ENCODE measurements around the gene SQOR.

The SQOR gene

DNA sequence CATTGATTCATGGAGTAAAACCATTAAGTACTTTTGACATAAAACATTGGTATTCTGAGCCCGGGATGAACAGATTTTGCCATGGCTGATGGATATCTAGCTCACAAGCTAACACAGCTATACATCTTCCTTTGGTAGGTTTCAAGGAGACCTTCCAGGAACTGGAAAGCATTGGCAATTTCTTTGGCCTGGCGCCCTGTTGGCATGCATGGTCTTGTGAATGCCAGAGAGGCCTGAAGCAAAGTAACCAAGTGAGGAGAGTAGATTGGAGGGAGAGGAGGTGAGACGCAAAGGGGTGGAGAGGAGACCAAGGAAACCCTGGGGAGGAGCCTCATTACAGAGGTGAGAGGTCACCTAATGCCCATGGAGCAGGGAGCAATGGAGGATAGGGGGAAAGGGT, 67.2 kb downstream of the SQOR start:
- Histone ChIP-seq H2BK5ac (ENCODE audit: low read depth, low read length, poor library complexity, severe bottlenecking) (no peak overlapping the region), H2AK5ac (ENCODE audit: low read length, severe bottlenecking) (no peak overlapping the region), H4K8ac (ENCODE audit: low read length) (no peak overlapping the region), H3K18ac (ENCODE audit: low read depth in 1 of 2, low read length in 2 of 2) (no peak overlapping the region), H2BK120ac (ENCODE audit: low read depth, low read length) (no peak overlapping the region), H3K27me3 (ENCODE audit: control insufficient read depth in 1 of 2, insufficient read depth in 1 of 2, low read length in 2 of 2) (no peaks in the 10 kb centered on the region), H3K36me3 (ENCODE audit: control insufficient read depth in 1 of 2, insufficient read depth in 2 of 2, low read depth in 1 of 2, low read length in 2 of 2) (no peaks in the 10 kb centered on the region), H3K23ac (ENCODE audit: low read length in 2 of 2) (no peak overlapping the region), H3K4me1 (ENCODE audit: control insufficient read depth, insufficient read depth, low read depth, low read length) (peaks cover 9% of the 10 kb centered on the region), H3K14ac (ENCODE audit: low read length in 2 of 2) (peak overlapping the region in 1 of 2 experiments; percentile 32), H3K4me3 (ENCODE audit: insufficient read depth in 1 of 2, low read depth in 1 of 2, low read length in 2 of 2) (no peak overlapping the region), H3K4ac (ENCODE audit: low read depth in 1 of 2, low read length in 2 of 2) (no peak overlapping the region), H3K27ac (ENCODE audit: low read length, poor library complexity, severe bottlenecking) (no peak overlapping the region), H3K9ac (ENCODE audit: low read length) (no peak overlapping the region), H2BK12ac (ENCODE audit: low read length in 2 of 2) (peak overlapping the region in 1 of 2 experiments; percentile 31), H2BK15ac (ENCODE audit: low read depth, poor library complexity, severe bottlenecking) (no peak overlapping the region), H3K9me3 (ENCODE audit: control insufficient read depth, low read length) (no peaks in the 10 kb centered on the region), H2AFZ (ENCODE audit: low read depth, low read length) (no peak overlapping the region), H3K79me1 (replicated peaks; ENCODE audit: low read length, poor library complexity, severe bottlenecking) (no peaks in the 10 kb centered on the region), H4K91ac (ENCODE audit: low read length) (no peak overlapping the region), H3K4me2 (ENCODE audit: low read length, poor library complexity, severe bottlenecking) (no peak overlapping the region)
- no peak for DNase-seq
- WGBS, result 90% methylated on average over 3 of the region's 3 CpGs

DNA sequence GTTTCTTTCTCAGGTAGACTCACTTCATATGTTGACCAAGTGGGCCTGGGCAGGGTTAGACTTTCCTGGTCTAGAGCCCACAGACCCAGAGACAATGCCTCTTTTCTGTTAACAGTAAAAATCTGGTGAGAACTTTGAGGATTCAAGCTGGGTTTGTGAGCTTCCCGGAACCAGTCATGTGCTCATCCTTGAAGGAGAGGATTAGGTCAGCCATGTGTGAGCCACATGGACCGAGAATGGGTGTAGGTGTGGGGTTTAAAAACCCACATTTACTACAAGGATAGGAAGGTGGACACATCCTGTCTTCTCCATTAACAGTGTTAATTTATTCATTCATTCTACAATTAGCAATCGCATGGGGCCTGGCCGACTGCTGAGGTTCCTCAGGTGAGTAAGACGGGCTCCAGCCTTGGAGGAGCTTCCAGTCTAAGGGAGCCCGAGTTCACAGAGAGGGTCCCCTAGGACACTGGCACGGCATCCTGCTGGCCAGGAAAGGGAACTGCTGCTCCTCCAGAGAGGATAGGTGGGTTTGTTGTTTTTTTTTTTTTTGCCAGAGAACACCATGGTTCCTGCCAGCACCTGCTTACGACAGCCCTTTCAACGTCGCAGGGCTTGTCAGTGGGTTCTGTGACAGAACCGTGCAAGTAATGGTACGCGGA, 69.0 kb downstream of the SQOR start:
- Histone ChIP-seq H3K4me3 (ENCODE audit: insufficient read depth in 1 of 2, low read depth in 1 of 2, low read length in 2 of 2) (peak overlapping the region; percentile 65 to 77), H4K91ac (ENCODE audit: low read length) (peak overlapping the region; percentile 84)

DNA sequence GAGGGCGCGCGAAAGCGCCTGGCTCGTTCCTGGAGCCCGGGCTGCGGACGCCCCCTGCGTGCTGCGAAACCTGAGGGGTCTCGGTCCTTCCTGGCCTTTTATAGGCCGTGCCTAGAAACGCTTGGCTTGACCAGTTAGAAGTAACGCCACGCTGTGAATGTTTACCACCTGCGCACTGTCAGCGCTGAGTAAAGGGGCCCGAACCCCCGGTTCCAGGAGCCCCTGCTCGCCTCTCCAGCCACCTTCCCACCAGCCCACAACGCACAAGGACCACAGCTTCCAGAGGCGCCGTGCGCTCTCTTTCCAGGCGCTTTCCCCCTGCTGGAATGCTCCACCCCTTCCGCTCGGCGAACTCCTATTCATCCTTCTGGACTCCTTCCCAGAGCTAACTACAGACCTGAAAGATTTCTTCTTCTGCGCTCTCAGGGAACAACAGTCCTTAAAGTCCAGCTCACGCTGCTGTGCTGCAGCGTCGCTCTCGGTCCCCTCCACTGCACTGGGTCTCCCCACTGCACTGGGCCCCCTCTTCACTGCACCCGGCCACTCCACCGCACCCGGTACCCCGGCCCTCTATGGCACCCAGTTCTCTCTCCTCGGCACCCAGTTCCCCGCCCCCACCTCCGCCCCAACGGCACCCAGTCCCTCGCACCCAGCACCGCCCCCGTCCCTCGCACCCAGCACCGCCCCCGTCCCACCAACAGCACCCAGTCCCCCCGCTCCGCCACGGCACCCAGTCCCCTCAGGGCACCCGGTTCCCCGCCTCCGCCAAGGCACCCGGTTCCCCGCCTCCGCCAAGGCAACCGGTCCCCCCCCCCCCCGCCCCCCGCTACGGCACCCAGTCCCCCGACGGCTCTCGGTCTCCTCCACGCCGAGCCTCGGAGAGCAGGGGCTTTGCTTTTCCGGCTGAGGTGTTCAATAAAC, 69.8 kb downstream of the SQOR start:
- peak overlapping the region; percentile 81 to 90 for H3K4ac ChIP-seq (ENCODE audit: low read depth in 1 of 2, low read length in 2 of 2)
- H2AFZ ChIP-seq (ENCODE audit: low read depth, low read length), result peak overlapping the region; percentile 97
- no peaks in the 10 kb centered on the region for H3K36me3 ChIP-seq (ENCODE audit: control insufficient read depth in 1 of 2, insufficient read depth in 2 of 2, low read depth in 1 of 2, low read length in 2 of 2)
- H4K8ac ChIP-seq (ENCODE audit: low read length), result peak overlapping the region; percentile 92
- H3K9ac ChIP-seq (ENCODE audit: low read length), result peak overlapping the region; percentile 85
- H3K9me3 ChIP-seq (ENCODE audit: control insufficient read depth, low read length), result no peaks in the 10 kb centered on the region
- peak overlapping the region; percentile 74 for H3K27ac ChIP-seq (ENCODE audit: low read length, poor library complexity, severe bottlenecking)
- H3K18ac ChIP-seq (ENCODE audit: low read depth in 1 of 2, low read length in 2 of 2), result peak overlapping the region; percentile 72 to 93
- H2BK12ac ChIP-seq (ENCODE audit: low read length in 2 of 2), result peak overlapping the region; percentile 57 to 71
- H2BK120ac ChIP-seq (ENCODE audit: low read depth, low read length), result no peak overlapping the region
- H3K4me3 ChIP-seq (ENCODE audit: insufficient read depth in 1 of 2, low read depth in 1 of 2, low read length in 2 of 2), result peak overlapping the region; percentile 65 to 86
- no peak overlapping the region for H2BK5ac ChIP-seq (ENCODE audit: low read depth, low read length, poor library complexity, severe bottlenecking)
- peak; percentile 83 for DNase-seq
- H2AK5ac ChIP-seq (ENCODE audit: low read length, severe bottlenecking), result no peak overlapping the region
- H3K79me1 ChIP-seq (replicated peaks; ENCODE audit: low read length, poor library complexity, severe bottlenecking), result no peaks in the 10 kb centered on the region
- H3K4me1 ChIP-seq (ENCODE audit: control insufficient read depth, insufficient read depth, low read depth, low read length), result peaks cover 9% of the 10 kb centered on the region
- peak overlapping the region; percentile 4 to 92 for H3K23ac ChIP-seq (ENCODE audit: low read length in 2 of 2)
- no peaks in the 10 kb centered on the region for H3K27me3 ChIP-seq (ENCODE audit: control insufficient read depth in 1 of 2, insufficient read depth in 1 of 2, low read length in 2 of 2)
- H3K4me2 ChIP-seq (ENCODE audit: low read length, poor library complexity, severe bottlenecking), result peak overlapping the region; percentile 95
- peak overlapping the region; percentile 94 for H4K91ac ChIP-seq (ENCODE audit: low read length)
- peak overlapping the region in 1 of 2 experiments; percentile 93 for H3K14ac ChIP-seq (ENCODE audit: low read length in 2 of 2)
- H2BK15ac ChIP-seq (ENCODE audit: low read depth, poor library complexity, severe bottlenecking), result peak overlapping the region; percentile 92
- 4% methylated on average over 50 of the region's 67 CpGs for WGBS

More for the DNA sequence above, 69.0 kb downstream of the SQOR start:
- peak overlapping the region; percentile 72 to 87 for H3K18ac ChIP-seq (ENCODE audit: low read depth in 1 of 2, low read length in 2 of 2)
- H2BK5ac ChIP-seq (ENCODE audit: low read depth, low read length, poor library complexity, severe bottlenecking), result no peak overlapping the region
- H3K27ac ChIP-seq (ENCODE audit: low read length, poor library complexity, severe bottlenecking), result no peak overlapping the region
- no peak overlapping the region for H2BK120ac ChIP-seq (ENCODE audit: low read depth, low read length)
- 43% methylated on average over 12 of the region's 13 CpGs for WGBS
- H3K36me3 ChIP-seq (ENCODE audit: control insufficient read depth in 1 of 2, insufficient read depth in 2 of 2, low read depth in 1 of 2, low read length in 2 of 2), result no peaks in the 10 kb centered on the region
- H3K23ac ChIP-seq (ENCODE audit: low read length in 2 of 2), result peak overlapping the region; percentile 4 to 92
- no peaks in the 10 kb centered on the region for H3K9me3 ChIP-seq (ENCODE audit: control insufficient read depth, low read length)
- peak overlapping the region; percentile 47 to 90 for H3K4ac ChIP-seq (ENCODE audit: low read depth in 1 of 2, low read length in 2 of 2)
- H3K27me3 ChIP-seq (ENCODE audit: control insufficient read depth in 1 of 2, insufficient read depth in 1 of 2, low read length in 2 of 2), result no peaks in the 10 kb centered on the region
- peak overlapping the region; percentile 95 for H3K4me2 ChIP-seq (ENCODE audit: low read length, poor library complexity, severe bottlenecking)
- peak overlapping the region in 1 of 2 experiments; percentile 90 for H3K14ac ChIP-seq (ENCODE audit: low read length in 2 of 2)
- H4K8ac ChIP-seq (ENCODE audit: low read length), result peak overlapping the region; percentile 85
- H3K4me1 ChIP-seq (ENCODE audit: control insufficient read depth, insufficient read depth, low read depth, low read length), result peaks cover 9% of the 10 kb centered on the region
- H2BK15ac ChIP-seq (ENCODE audit: low read depth, poor library complexity, severe bottlenecking), result no peak overlapping the region
- DNase-seq, result no peak
- peak overlapping the region; percentile 66 for H3K9ac ChIP-seq (ENCODE audit: low read length)
- peak overlapping the region in 1 of 2 experiments; percentile 57 for H2BK12ac ChIP-seq (ENCODE audit: low read length in 2 of 2)
- no peak overlapping the region for H2AK5ac ChIP-seq (ENCODE audit: low read length, severe bottlenecking)
- H2AFZ ChIP-seq (ENCODE audit: low read depth, low read length), result peak overlapping the region; percentile 95
- H3K79me1 ChIP-seq (replicated peaks; ENCODE audit: low read length, poor library complexity, severe bottlenecking), result no peaks in the 10 kb centered on the region
